A673 (cell line): ENCODE results near the gene PPP1R12A. TPM values are rescaled to one million over a fixed set of nuclear protein-coding genes. Genes with fewer than 3 reads are reported as not detected.

Experiments used
- BruUV-seq: library from RNA; stranded (reverse); fragments of 400-500 nt; replicated peaks from 2 replicates; lab custom pipeline; 2021; lab: Mats Ljungman, UMichigan
- CTCF ChIA-PET: fragments of 300-600 bp; sonication (Branson Sonifier 250); formaldehyde crosslinking; loops from one replicate; lab custom pipeline; 2022; ENCODE audit warnings: antibody characterized with exemption; lab: Charles Lee
- POLR2A ChIA-PET: fragments of 300-600 bp; sonication (Branson Sonifier 250); formaldehyde crosslinking; loops from one replicate; lab custom pipeline; 2022; ENCODE audit warnings: antibody characterized with exemption; ENCODE audit not compliant: low non-redundant PET; lab: Charles Lee
- DNase-seq: peaks from one replicate; pipeline ENCODE4 v3.0.0-alpha.2; 2015; ENCODE audit warnings: low spot score
- H3K27ac ChIP-seq: fragments of 200-600 bp; sonication (generic); 2 replicates; pipeline ENCODE4 v1.5.1; 2016; ENCODE audit warnings: mixed run types, low read depth, mild to moderate bottlenecking, mixed read lengths, antibody characterized with exemption, low read length; ENCODE audit not compliant: poor library complexity, severe bottlenecking
- H3K27me3 ChIP-seq: fragments of 200-600 bp; sonication (generic); replicated peaks from 2 replicates; pipeline ENCODE4 v1.6.1; 2017; ENCODE audit warnings: mixed run types, low read depth, mild to moderate bottlenecking, mixed read lengths, antibody characterized with exemption, low read length; ENCODE audit not compliant: insufficient read depth, poor library complexity
- H3K36me3 ChIP-seq: fragments of 200-600 bp; sonication (generic); 2 replicates; pipeline ENCODE4 v1.6.1; 2016; ENCODE audit warnings: mixed run types, mild to moderate bottlenecking, mixed read lengths, antibody characterized with exemption, low read length; ENCODE audit not compliant: insufficient read depth, poor library complexity, severe bottlenecking
- H3K4me1 ChIP-seq: fragments of 200-600 bp; sonication (generic); 2 replicates; pipeline ENCODE4 v1.6.1; 2017; ENCODE audit warnings: mixed run types, mild to moderate bottlenecking, mixed read lengths, antibody characterized with exemption, low read length; ENCODE audit not compliant: insufficient read depth, poor library complexity, severe bottlenecking
- H3K4me3 ChIP-seq: fragments of 200-600 bp; sonication (generic); 2 replicates; pipeline ENCODE4 v1.5.1; 2016; ENCODE audit warnings: low read depth, mixed run types, mild to moderate bottlenecking, mixed read lengths, low read length; ENCODE audit not compliant: poor library complexity, severe bottlenecking
- H3K9me3 ChIP-seq: fragments of 200-600 bp; sonication (generic); 2 replicates; pipeline ENCODE4 v1.6.1; 2016; ENCODE audit warnings: mixed run types, low read depth, mild to moderate bottlenecking, mixed read lengths, antibody characterized with exemption, low read length; ENCODE audit not compliant: poor library complexity, severe bottlenecking
- EZH2 ChIP-seq: fragments of 200-600 bp; sonication (generic); IDR thresholded peaks from 2 replicates; pipeline ENCODE4 v1.6.1; 2017; ENCODE audit warnings: borderline replicate concordance, low read depth, mild to moderate bottlenecking, mixed read lengths, antibody characterized with exemption, low read length; ENCODE audit not compliant: poor library complexity, severe bottlenecking
- intact Hi-C: fragments of 100-400 bp; cut with micrococcal nuclease; formaldehyde crosslinking; loops from one replicate; pipeline ENCODE4 v1.10.0; 2022; ENCODE audit not compliant: unreplicated experiment
- total RNA-seq: library from RNA; stranded (reverse); gene quantifications from 2 replicates; pipeline ENCODE4 v1.2.3, GENCODE V29; 2021
- TF ChIP-seq, protein P1 (sequence below): fragments of 300-800, 200-600 bp; sonication (generic); conservative IDR thresholded peaks from 2 replicates; pipeline ENCODE4 v1.5.1; 2017; ENCODE audit warnings: low read depth, mild to moderate bottlenecking, antibody characterized with exemption, low read length, moderate library complexity, mixed read lengths

PPP1R12A gene
- total RNA-seq, 1 experiment from 2014 or later = 80.8 TPM

DNA sequence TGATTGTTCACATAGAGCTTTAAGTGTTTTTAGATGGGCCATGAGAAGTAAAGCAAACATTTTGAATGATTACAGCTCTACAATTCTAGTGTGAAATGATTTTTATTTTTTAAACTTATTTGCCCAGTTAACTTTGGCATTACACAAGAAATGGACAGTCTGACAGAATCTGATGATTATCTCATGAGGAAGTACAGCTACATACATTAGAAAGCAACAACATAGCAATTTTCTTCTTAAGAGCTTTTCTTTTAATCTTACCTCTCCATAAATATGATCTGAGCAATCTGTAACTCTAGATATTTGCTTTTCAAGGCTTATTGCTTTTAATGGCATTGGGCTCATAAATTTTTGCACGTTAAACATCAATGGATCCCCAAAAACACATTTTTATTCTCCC is 26.5 kb upstream of the PPP1R12A start:
- CTCF ChIA-PET = no interaction called here
- no peaks in the 10 kb centered on the region for H3K36me3 ChIP-seq

DNA sequence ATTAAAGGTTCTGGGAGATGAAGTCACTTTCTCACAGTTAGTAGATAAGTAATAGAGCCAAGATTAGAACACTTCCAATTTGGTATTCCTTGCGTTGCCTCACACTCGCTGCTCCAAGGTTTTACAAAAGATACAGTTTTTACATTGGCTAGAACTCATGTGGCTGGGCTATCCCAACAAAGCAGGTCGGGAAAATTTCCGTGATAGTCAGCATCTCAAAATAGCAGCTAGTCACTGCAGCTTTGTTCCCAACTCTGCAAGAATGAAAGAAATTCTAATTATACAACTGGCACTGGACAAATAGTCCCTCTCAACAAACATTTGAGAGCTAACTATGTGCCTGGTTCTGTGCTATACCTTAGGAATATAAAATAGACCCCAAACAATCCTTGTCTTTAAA is 24.6 kb upstream of the PPP1R12A start:
- H3K4me3 ChIP-seq = no peak overlapping the region
- peaks cover 12% of the 10 kb centered on the region for H3K9me3 ChIP-seq
- no peaks in the 10 kb centered on the region for H3K4me1 ChIP-seq
- no peak overlapping the region for H3K27ac ChIP-seq
- CTCF ChIA-PET = no interaction called here
- no peaks in the 10 kb centered on the region for H3K27me3 ChIP-seq
- DNase-seq = no peak
- no peak for TF ChIP-seq EZH2
- no peaks in the 10 kb centered on the region for H3K36me3 ChIP-seq
- BruUV-seq = no TSS peak
- intact Hi-C loops = no loop called here
- POLR2A ChIA-PET = no interaction called here

More for the DNA sequence above, 26.5 kb upstream of the PPP1R12A start:
- no peak overlapping the region for H3K27ac ChIP-seq
- H3K4me3 ChIP-seq = no peak overlapping the region
- POLR2A ChIA-PET = no interaction called here
- TF ChIP-seq EZH2 = no peak
- TF ChIP-seq, protein P1, sequence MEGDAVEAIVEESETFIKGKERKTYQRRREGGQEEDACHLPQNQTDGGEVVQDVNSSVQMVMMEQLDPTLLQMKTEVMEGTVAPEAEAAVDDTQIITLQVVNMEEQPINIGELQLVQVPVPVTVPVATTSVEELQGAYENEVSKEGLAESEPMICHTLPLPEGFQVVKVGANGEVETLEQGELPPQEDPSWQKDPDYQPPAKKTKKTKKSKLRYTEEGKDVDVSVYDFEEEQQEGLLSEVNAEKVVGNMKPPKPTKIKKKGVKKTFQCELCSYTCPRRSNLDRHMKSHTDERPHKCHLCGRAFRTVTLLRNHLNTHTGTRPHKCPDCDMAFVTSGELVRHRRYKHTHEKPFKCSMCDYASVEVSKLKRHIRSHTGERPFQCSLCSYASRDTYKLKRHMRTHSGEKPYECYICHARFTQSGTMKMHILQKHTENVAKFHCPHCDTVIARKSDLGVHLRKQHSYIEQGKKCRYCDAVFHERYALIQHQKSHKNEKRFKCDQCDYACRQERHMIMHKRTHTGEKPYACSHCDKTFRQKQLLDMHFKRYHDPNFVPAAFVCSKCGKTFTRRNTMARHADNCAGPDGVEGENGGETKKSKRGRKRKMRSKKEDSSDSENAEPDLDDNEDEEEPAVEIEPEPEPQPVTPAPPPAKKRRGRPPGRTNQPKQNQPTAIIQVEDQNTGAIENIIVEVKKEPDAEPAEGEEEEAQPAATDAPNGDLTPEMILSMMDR = no peak
- no peaks in the 10 kb centered on the region for H3K9me3 ChIP-seq
- BruUV-seq = no TSS peak
- no peaks in the 10 kb centered on the region for H3K4me1 ChIP-seq
- DNase-seq = no peak
- no peaks in the 10 kb centered on the region for H3K27me3 ChIP-seq
- intact Hi-C loops = no loop called here

DNA sequence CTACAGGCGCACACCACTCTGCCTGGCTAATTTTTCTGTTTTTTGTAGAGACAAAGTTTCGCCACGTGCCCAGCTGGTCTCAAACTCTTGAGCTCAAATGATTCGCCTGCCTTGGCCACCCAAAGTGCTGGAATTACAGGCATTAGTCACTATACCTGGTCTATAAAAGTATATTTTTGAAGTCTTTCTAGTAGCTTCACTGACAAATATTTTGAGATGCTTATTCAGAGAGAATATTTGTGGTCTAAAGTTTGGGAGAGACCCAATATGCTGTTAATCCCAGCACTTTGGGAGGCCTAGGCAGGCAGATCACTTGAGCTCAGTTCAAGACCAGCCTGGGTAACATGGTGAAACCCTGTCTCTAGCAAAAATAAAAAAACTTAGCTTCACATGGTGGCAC is 22.0 kb upstream of the PPP1R12A start:
- no TSS peak for BruUV-seq
- no peak for DNase-seq
- CTCF ChIA-PET = no interaction called here
- Histone ChIP-seq H3K27me3 (no peaks in the 10 kb centered on the region), H3K4me3 (no peak overlapping the region), H3K36me3 (no peaks in the 10 kb centered on the region), H3K9me3 (peaks cover 15% of the 10 kb centered on the region), H3K27ac (no peak overlapping the region), H3K4me1 (no peaks in the 10 kb centered on the region)
- POLR2A ChIA-PET = no interaction called here
- intact Hi-C loops = no loop called here
- TF ChIP-seq, protein P1 = no peak
- no peak for TF ChIP-seq EZH2

DNA sequence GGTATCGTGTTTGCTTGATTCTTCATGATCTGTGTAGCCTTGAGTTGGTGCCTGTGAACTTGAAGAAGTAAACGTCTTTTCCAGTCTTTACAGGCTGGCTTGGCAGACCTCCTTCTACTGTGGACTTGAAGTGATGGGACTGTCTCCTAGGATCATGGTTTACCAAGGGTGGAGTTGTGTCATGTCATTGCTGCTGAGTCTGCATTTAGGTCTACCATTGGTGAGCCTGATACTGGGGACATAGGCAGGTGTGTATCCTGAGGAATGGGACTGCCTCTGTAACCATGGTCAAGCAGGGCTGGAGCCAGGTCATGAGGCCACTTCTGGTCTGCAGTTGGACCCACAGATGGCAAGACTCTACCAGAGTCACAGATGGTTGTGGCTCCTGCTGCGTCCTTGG is 20.7 kb upstream of the PPP1R12A start:
- BruUV-seq = no TSS peak
- intact Hi-C loops = no loop called here
- CTCF ChIA-PET = no interaction called here

More for the DNA sequence above, 20.7 kb upstream of the PPP1R12A start:
- TF ChIP-seq, protein P1 = no peak
- no peak for TF ChIP-seq EZH2
- no peak for DNase-seq
- POLR2A ChIA-PET = no interaction called here
- Histone ChIP-seq H3K4me1 (no peaks in the 10 kb centered on the region), H3K36me3 (no peaks in the 10 kb centered on the region), H3K9me3 (peaks cover 15% of the 10 kb centered on the region), H3K4me3 (no peak overlapping the region), H3K27ac (no peak overlapping the region), H3K27me3 (no peaks in the 10 kb centered on the region)
